RPMI8226 (cell line): ENCODE data around the gene SLC12A7.

Experiments
- DNase-seq: peaks from one replicate; pipeline ENCODE4 v3.0.0-alpha.2; 2015

Gene SLC12A7

GRCh38 chr5:1058988-1059883 is 52.6 kb downstream of the SLC12A7 start:
- no peak for DNase-seq

GRCh38 chr5:1058083-1058945 is 53.5 kb downstream of the SLC12A7 start:
- no peak for DNase-seq

- DNase-seq, result no peak
Observed at GRCh38 chr5:1057485-1058082, 54.3 kb downstream of the SLC12A7 start.

GRCh38 chr5:1056611-1057484 is 55.0 kb downstream of the SLC12A7 start:
- DNase-seq, result no peak

GRCh38 chr5:1055896-1056610 is 55.8 kb downstream of the SLC12A7 start:
- no peak for DNase-seq

- DNase-seq, result no peak
Observed at GRCh38 chr5:1054799-1055775, 56.8 kb downstream of the SLC12A7 start.

GRCh38 chr5:1054018-1054798 is 57.7 kb downstream of the SLC12A7 start:
- DNase-seq, result no peak

- DNase-seq, result no peak
Observed at GRCh38 chr5:1053391-1054017, 58.4 kb downstream of the SLC12A7 start.

- DNase-seq, result no peak
Observed at GRCh38 chr5:1052641-1053390, 59.0 kb downstream of the SLC12A7 start.

GRCh38 chr5:1052076-1052475 is 59.8 kb downstream of the SLC12A7 start:
- DNase-seq, result no peak

- DNase-seq, result no peak
Observed at GRCh38 chr5:1051366-1051720, 60.5 kb downstream of the SLC12A7 start.

GRCh38 chr5:1050423-1051365 is 61.2 kb downstream of the SLC12A7 start:
- DNase-seq, result no peak

GRCh38 chr5:1048861-1049838 is 62.7 kb downstream of the SLC12A7 start:
- no peak for DNase-seq

GRCh38 chr5:1048162-1048721 is 63.6 kb downstream of the SLC12A7 start:
- no peak for DNase-seq

GRCh38 chr5:1047332-1047965 is 64.4 kb downstream of the SLC12A7 start:
- DNase-seq, result no peak
